Stimulated activated naive CD8-positive, alpha-beta T cell treated with anti-CD3 and anti-CD28 coated beads, Interleukin-15, Interleukin-2, amounts not matched to agents 100 ng/mL and 50 ng/mL, for 24 hours (primary cell): ENCODE data around the gene GPC1.

Source experiments
- H3K27ac Mint-ChIP-seq: one replicate; pipeline ENCODE4 v1.8.0; 2021; ENCODE audit warnings: mild to moderate bottlenecking, mixed read lengths
- H3K27me3 Mint-ChIP-seq: one replicate; pipeline ENCODE4 v1.8.0; 2021; ENCODE audit warnings: mixed read lengths
- H3K36me3 Mint-ChIP-seq: one replicate; pipeline ENCODE4 v1.8.0; 2021; ENCODE audit warnings: low read depth, mixed read lengths
- H3K4me1 Mint-ChIP-seq: one replicate; pipeline ENCODE4 v1.8.0; 2021; ENCODE audit warnings: low read depth, mixed read lengths
- H3K4me3 Mint-ChIP-seq: one replicate; pipeline ENCODE4 v1.8.0; 2021; ENCODE audit warnings: mild to moderate bottlenecking, mixed read lengths
- H3K9me3 Mint-ChIP-seq: one replicate; pipeline ENCODE4 v1.8.0; 2021; ENCODE audit warnings: mixed read lengths

GPC1 gene

DNA sequence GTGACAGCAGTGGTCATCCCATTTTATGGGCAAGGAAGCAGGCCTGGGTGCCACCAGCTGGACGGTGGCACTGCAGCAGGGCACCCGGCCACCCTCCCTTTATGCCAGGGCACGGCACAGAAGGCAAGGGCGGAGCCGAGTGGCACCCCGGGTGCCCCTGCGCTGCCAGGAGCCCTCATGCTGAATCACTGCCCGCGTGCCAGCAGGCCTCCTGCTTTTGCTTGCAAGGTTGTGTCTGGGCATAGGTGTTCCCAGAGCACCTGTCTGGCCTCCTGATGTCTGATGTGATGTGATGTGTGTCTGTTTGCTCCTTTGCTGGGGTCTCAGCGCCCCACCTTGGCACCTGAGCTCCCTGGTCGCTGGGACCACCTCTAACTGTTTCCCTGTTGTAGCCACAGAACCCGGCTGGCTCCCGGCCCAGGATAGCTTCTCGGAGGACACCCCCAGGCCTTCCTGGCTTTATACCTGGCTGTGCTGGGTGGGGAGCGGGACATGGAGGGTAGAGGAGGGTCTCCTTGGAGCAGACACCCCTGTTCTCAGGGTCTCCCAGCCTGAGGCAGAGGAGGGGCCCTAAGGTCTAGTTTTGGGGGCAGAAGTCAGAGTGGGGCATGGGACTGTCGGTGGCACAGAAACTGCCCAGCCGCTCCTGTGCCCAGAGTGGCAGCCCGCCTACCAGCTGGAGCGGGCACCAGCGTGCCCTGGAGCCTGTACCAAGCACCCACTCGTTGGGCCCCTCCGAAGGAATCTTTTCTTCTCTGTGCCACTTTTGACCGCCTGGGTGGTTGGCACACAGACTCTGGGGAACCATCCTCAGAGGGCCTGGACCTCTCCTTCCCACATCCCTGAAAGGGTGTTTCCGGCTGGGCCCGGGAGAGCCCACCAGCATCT, 3.6 kb downstream of the GPC1 start:
- no peak overlapping the region for H3K4me3 Mint-ChIP-seq
- H3K4me1 Mint-ChIP-seq: peaks cover 5% of the 10 kb centered on the region
- peaks cover 13% of the 10 kb centered on the region for H3K27me3 Mint-ChIP-seq
- H3K9me3 Mint-ChIP-seq: no peaks in the 10 kb centered on the region
- H3K36me3 Mint-ChIP-seq: no peaks in the 10 kb centered on the region
- no peak overlapping the region for H3K27ac Mint-ChIP-seq

- H3K4me1 Mint-ChIP-seq: peaks cover under 1% of the 10 kb centered on the region
- no peak overlapping the region for H3K27ac Mint-ChIP-seq
These were observed 4.3 kb downstream of the GPC1 start for GRCh38 chr2:240439698-240440151.

GRCh38 chr2:240440251-240440650, 4.8 kb downstream of the GPC1 start:
- no peak overlapping the region for H3K27ac Mint-ChIP-seq

More at GRCh38 chr2:240439698-240440151, 4.3 kb downstream of the GPC1 start:
- no peaks in the 10 kb centered on the region for H3K9me3 Mint-ChIP-seq
- no peaks in the 10 kb centered on the region for H3K36me3 Mint-ChIP-seq
- H3K4me3 Mint-ChIP-seq: no peak overlapping the region
- peaks cover 13% of the 10 kb centered on the region for H3K27me3 Mint-ChIP-seq

GRCh38 chr2:240440704-240441320, 5.3 kb downstream of the GPC1 start:
- H3K4me3 Mint-ChIP-seq: no peak overlapping the region
- no peaks in the 10 kb centered on the region for H3K36me3 Mint-ChIP-seq
- H3K27ac Mint-ChIP-seq: no peak overlapping the region
- H3K27me3 Mint-ChIP-seq: peaks cover 13% of the 10 kb centered on the region
- no peaks in the 10 kb centered on the region for H3K9me3 Mint-ChIP-seq
- H3K4me1 Mint-ChIP-seq: no peaks in the 10 kb centered on the region

More at GRCh38 chr2:240440251-240440650, 4.8 kb downstream of the GPC1 start:
- H3K9me3 Mint-ChIP-seq: no peaks in the 10 kb centered on the region
- no peaks in the 10 kb centered on the region for H3K4me1 Mint-ChIP-seq
- H3K36me3 Mint-ChIP-seq: no peaks in the 10 kb centered on the region
- no peak overlapping the region for H3K4me3 Mint-ChIP-seq
- H3K27me3 Mint-ChIP-seq: peaks cover 13% of the 10 kb centered on the region

DNA sequence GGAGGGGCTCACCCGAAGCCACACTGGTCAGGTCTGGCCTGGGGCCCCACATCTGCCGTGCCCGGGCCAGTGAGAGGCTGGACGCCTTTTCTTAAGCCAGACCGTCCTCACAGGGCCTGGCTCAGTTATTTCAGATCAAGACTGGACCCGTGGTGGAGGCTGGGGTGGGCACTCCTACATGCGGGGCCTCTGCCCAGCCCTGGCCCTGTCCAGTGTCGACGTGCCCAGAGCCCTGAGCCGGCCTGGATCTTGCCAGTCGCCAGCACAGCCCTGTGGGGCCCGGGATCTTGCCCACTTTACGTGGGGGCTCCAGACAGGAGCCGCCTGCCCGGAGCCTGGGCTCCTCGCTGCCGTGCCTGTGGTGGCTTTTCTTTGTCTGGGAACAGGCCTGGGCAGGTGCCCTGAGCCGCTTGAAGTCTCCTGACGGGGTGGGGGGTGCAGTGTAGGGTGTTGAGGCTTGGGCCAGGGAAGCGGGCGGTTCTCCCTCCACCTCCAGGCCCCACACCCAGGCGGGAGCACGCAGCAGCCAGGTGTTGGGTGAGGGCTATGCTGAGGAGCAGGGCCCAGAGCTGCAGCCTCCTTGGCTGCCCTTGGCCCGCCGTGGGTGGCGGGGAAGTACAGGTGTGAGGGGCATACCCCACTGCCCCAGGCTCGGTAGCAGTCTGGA, 6.0 kb downstream of the GPC1 start:
- Mint-ChIP-seq H3K27me3 (peaks cover 13% of the 10 kb centered on the region), H3K4me1 (no peaks in the 10 kb centered on the region), H3K36me3 (no peaks in the 10 kb centered on the region), H3K4me3 (no peak overlapping the region), H3K27ac (no peak overlapping the region), H3K9me3 (no peaks in the 10 kb centered on the region)

DNA sequence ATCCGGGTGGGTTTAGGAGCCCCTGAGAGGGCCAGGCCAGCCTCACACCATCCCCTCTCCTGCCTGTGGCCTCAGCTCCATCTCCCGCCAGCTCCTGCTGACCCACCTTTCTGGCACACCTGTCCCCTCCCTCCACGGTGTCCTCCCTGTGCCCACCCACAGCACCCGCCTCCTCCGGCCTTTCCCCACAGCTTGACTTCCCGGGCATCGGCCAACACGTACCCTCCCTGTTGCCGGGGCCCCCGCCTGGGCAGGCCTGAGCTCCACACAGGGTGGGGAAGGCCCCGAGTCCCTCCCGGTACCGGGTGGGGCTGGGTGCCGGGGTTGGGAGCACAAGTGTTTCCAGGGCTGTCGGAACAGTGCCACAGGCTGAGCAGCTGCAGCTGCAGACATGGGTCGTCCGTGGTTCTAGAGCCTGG, 6.5 kb downstream of the GPC1 start:
- Mint-ChIP-seq H3K36me3 (no peaks in the 10 kb centered on the region), H3K4me3 (no peak overlapping the region), H3K27me3 (peaks cover 11% of the 10 kb centered on the region), H3K4me1 (no peaks in the 10 kb centered on the region), H3K9me3 (no peaks in the 10 kb centered on the region), H3K27ac (no peak overlapping the region)

DNA sequence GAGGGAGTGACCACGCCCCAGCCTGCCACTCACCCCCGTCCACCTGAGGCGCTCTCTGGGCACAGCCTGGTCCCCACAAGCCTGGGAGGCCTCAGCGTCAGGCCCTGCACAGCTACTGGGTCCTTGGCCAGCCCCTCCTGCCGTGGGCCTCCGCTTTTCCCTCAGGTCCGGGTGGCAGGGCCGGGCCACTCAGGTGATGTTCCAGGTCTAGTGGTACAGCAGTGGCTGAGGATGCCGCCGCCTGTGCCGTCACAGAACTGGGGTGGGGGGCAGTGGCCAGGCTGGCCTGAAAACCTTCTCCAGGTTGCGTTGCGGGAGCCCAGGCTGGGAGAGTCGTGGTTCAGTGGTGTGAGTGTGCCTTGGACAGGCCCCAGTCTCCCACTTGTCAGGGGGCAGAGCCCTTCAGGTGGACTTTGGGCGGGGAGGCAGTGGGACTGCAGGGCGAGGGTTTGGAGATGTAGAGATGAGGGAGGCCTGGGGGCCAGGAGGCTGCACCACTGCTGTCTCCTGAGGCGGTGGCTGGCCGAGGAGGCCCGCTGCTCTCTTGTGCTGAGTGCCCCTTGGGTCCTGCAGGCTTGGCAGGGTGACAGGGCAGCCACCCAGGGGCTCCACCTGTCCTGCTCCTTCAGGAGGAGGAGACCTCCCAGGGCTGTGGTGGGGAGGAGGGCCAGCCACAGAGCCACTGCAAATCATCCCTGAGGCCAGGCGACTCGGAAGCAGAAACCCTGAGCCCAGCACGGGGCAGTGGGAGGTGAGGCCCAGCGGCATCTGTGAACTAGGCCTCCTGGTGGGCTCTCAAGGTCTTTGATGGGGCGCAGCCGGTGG, 7.6 kb downstream of the GPC1 start:
- no peak overlapping the region for H3K4me3 Mint-ChIP-seq
- H3K27ac Mint-ChIP-seq: no peak overlapping the region
- no peaks in the 10 kb centered on the region for H3K27me3 Mint-ChIP-seq
- H3K4me1 Mint-ChIP-seq: no peaks in the 10 kb centered on the region
- no peaks in the 10 kb centered on the region for H3K36me3 Mint-ChIP-seq
- no peaks in the 10 kb centered on the region for H3K9me3 Mint-ChIP-seq

- Mint-ChIP-seq H3K4me1 (no peaks in the 10 kb centered on the region), H3K4me3 (no peak overlapping the region), H3K36me3 (no peaks in the 10 kb centered on the region), H3K27ac (no peak overlapping the region), H3K27me3 (peaks cover 2% of the 10 kb centered on the region), H3K9me3 (no peaks in the 10 kb centered on the region)
These were observed 8.4 kb downstream of the GPC1 start for GRCh38 chr2:240443891-240444301.

DNA sequence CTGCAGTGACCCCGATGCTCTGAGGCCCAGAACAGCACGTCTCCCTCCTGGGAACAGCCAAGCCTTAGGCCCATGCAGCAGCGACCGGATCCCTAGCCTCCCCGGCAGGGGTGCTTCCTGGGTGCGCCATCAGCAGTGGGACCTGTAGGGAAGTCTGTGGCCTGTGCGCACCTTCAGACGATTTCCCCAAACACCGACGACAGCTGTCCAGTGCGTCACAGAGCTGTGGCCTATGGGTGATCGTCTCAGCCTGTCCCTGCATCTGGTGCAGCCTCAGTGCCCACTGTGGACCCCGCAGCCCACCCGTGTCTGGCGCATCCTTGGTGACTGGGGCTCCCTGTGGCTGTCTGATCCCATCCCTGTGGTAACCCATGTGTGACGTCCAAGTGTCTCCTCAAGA, 9.0 kb downstream of the GPC1 start:
- Mint-ChIP-seq H3K4me1 (no peaks in the 10 kb centered on the region), H3K9me3 (no peaks in the 10 kb centered on the region), H3K27me3 (peaks cover 4% of the 10 kb centered on the region), H3K4me3 (no peak overlapping the region), H3K36me3 (no peaks in the 10 kb centered on the region), H3K27ac (no peak overlapping the region)

GRCh38 chr2:240445961-240446663, 10.6 kb downstream of the GPC1 start:
- Mint-ChIP-seq H3K27me3 (peaks cover 19% of the 10 kb centered on the region), H3K36me3 (no peaks in the 10 kb centered on the region)

DNA sequence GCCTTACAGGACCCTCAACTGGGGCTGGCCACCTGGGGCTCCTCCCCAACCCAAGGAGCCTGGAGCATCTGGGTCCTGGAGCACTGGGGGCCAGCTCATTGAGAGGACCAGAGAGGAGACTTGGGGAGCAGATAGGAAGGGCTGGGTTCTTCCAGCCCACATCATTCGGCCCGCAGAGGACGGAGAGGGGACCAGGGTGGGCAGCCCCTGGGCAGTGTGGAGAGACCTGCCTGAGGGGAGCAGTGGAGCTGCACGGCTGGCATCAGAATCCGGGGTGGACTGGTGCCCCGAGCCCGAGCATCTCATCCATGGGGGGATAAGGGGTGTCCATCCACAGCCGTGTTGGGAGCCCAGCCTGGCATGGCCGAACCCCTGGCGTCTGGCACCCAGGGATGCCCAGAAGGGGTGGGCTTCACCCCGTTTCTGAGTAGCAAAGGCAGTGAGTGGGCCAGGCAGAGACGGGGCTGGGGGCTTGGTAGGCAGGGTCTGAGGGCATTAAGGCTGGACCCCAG, 11.3 kb downstream of the GPC1 start:
- Mint-ChIP-seq H3K4me1 (no peaks in the 10 kb centered on the region), H3K36me3 (no peaks in the 10 kb centered on the region), H3K27me3 (peaks cover 25% of the 10 kb centered on the region), H3K9me3 (no peaks in the 10 kb centered on the region), H3K27ac (no peak overlapping the region), H3K4me3 (no peak overlapping the region)

More at GRCh38 chr2:240445961-240446663, 10.6 kb downstream of the GPC1 start:
- H3K4me1 Mint-ChIP-seq: no peaks in the 10 kb centered on the region
- no peaks in the 10 kb centered on the region for H3K9me3 Mint-ChIP-seq
- H3K4me3 Mint-ChIP-seq: no peak overlapping the region
- H3K27ac Mint-ChIP-seq: no peak overlapping the region

- no peak overlapping the region for H3K27ac Mint-ChIP-seq
- peaks cover 30% of the 10 kb centered on the region for H3K27me3 Mint-ChIP-seq
- no peaks in the 10 kb centered on the region for H3K36me3 Mint-ChIP-seq
- H3K4me1 Mint-ChIP-seq: no peaks in the 10 kb centered on the region
- no peak overlapping the region for H3K4me3 Mint-ChIP-seq
- H3K9me3 Mint-ChIP-seq: no peaks in the 10 kb centered on the region
These were observed 11.9 kb downstream of the GPC1 start for GRCh38 chr2:240447331-240447730.

- Mint-ChIP-seq H3K36me3 (no peaks in the 10 kb centered on the region), H3K9me3 (no peaks in the 10 kb centered on the region), H3K4me3 (no peak overlapping the region), H3K27ac (no peak overlapping the region), H3K27me3 (peaks cover 30% of the 10 kb centered on the region), H3K4me1 (no peaks in the 10 kb centered on the region)
These were observed 12.5 kb downstream of the GPC1 start for GRCh38 chr2:240447934-240448333.
